ENCODE measurements around the gene IQCK.

The IQCK gene

DNA sequence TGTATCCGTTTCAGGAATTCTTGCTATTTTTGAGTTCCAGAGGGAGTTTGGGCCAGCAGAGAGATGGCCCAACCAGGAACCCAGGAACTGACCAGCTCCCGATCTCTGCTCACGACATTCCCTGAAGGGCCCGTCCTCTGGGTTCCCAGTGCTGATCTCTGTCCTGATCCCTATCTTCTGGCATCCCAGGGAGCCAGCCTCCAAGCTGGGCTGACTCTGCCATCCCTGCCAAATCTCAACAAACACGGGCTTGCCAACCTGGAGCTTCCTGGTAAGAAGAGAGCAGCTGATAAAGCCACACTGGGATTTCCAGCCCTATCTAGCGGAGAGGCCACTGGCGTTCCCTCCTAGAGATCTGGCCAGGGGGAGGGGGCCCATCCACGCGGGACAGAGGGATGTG, 150.3 kb downstream of the IQCK start:
- DNase-seq = no peak

DNA sequence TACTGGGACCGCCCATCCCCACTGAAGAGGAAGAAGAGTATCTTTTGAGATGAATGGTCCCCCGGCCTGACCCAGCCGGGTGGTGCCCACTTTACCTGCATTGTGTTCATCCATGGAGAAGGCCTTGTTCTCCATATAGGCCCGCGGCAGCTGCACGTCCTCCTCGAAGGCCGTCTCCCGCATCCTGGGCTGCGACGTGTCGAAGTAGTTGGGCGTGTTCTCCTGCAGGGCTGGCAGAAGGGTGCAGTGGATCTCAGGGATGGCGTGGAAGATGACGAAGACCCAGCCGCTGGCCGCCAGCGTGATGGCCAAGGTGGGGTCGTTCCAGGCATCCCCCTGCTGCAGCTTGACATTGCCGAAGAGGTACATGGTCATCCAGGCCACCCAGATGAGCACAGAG, 153.7 kb downstream of the IQCK start:
- DNase-seq = no peak

DNA sequence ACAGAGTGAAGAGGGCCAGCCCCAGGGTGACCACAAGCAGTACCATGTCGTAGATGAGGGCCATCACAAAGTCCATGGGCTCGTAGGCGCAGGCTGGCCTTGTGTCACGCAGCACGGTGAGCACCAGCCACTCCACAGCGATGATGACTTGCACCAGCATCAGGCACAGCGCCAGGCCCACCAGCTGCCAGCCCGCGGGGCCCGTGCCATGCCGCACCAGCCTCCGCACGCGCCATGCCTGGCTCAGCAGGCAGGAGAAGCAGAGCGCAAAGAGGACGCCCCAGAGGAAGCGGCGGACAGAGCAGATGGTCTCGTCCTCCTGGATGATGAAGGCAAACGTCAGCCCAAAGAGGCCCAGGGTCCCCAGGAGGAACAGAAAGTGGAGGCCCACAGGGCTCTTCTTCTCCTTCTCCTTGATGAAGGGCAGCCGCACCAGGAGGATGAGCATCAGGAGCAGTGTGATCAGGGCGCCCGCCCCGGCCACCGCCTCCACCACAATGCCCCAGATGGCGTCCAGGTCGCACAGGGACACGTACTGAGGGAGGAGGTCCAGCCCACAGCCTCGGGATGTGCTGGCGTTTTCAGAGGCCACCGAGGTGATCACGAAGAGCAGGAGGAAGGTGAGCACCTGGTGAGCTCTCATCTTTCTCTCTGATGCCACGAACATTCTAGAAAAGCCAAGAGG, 154.2 kb downstream of the IQCK start:
- no peak for DNase-seq

DNA sequence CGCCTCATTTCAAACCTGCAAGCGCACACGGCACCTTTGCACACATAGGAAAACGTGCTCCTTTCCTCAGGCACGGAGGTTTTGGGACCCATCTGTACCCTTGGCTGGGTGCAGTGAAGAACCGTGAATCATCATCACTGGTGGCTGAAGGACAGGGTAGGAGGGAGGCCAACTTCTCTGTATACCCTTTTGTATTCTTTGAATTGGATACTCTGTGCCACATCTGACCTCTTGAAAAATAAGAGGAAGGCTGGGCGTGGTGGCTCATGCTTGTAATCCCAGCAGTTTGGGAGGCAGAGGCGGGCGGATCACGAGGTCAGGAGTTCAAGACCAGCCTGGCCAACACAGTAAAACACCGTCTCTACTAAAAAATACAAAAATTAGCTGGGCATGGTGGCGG, 154.9 kb downstream of the IQCK start:
- no peak for DNase-seq

DNA sequence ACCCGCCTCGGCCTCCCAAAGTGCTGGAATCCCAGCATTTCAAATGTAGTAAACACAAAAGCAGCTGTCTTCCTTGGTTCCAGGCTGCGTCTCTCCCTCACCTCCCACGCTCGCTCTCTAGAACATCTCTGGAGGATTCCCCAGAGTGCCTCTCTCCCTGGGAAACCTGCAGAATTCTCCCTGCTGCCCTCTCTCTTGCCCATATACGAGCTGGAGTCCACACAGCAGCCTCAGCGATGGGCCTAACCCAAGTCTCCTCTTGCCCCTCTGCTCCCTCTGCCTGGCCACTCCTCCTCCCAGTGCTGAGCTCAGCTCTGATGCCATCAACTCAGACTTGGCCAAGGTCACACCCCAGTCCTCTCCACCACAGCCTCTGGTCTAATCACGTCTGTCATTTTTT, 156.0 kb downstream of the IQCK start:
- DNase-seq = no peak

DNA sequence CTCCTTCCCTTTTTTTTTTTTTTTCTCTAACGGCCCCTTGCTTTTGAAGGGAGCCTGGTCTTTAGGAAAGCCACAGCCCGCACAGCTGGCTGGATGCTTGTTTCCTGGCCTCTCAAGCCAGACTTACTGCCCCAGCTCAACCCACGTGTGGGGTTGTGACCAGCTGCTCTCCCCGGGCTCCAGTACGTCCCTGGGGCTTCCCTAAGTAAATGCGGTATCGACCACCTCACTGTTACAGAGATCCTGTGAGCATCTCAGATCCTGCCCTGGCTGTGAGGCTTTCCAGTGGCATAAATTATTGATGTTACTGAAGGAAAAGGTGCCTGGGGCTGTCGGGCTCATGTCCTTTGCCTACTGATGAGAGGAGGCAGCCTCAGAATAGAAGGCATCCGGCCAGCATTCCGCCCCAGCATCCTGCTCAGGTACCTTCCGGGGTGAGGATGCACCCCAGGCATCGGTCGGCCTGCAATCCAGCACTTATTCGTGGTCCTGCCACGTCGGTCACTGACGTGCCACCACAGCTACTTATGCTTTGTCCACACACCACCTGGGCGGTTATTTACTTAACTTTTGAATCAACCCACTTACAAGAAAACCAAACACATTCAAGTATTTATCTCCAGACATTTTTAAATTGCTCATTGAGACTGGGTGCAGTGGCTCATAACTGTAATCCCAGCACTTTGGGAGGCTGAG, 156.9 kb downstream of the IQCK start:
- no peak for DNase-seq

DNA sequence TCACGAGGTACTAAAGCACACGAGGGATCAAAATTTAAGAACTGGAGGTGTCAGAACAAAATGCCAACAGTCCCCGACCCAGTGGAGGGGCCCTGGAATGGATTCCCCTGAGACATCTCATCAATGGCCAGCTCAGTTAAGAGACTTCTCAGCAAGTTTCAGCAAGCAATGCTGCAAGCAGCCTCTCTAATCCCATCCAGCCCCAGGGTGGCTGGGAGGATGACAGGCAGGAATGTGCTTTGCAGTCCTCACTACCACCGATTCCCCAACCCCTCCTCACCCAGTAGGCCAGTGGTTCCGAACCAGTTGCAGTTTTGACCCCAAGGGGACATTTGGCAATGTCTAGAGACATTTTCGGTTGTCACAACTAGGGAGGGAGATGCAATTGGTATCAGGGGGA, 157.8 kb downstream of the IQCK start:
- no peak for DNase-seq

DNA sequence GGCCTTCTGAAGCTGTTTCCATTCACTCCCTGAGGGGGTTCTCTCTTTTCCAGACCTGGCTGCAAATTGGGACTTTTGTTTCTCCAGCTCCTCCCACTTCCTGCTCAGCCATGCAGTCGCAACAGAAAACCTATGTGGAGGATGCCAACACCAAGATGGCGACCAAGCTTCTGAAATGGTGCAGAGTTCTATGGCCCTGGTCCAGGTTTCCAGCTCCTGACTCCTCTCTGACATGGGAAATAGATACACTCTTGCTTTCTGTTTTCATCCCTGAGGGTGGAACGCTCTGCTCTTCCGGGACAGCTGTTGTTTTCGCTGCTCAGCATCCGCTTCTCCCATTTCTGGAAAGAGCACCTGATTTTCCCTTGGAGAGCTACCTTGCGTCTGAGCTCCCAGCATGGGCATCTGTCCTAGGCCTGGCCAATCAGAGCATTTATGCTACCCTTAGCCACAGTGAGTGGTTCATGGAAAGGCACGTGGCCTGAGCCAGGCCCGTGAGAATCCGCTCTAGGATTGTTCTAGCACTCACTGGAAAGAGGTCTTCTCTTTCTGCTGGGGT, 158.5 kb downstream of the IQCK start:
- DNase-seq = no peak

DNA sequence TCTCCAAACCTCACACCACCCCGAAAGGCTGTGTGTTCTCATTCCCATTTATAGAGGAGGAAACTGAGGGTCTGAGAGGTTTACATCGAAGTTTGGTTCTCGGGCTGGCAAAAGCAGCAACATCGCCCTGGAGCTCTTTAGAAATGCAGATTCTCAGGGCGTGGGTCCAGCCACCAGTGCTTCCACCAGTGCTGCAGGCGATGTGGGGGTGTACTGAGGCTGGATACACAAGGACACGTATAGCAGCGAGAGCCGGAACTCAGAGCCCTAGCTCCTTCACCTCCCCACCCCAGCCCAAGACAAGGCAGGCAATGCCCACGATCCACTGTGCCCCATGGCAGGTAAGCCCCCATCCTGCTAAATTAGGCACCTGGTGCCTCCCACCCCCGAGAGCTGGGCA, 160.7 kb downstream of the IQCK start:
- DNase-seq = no peak

DNA sequence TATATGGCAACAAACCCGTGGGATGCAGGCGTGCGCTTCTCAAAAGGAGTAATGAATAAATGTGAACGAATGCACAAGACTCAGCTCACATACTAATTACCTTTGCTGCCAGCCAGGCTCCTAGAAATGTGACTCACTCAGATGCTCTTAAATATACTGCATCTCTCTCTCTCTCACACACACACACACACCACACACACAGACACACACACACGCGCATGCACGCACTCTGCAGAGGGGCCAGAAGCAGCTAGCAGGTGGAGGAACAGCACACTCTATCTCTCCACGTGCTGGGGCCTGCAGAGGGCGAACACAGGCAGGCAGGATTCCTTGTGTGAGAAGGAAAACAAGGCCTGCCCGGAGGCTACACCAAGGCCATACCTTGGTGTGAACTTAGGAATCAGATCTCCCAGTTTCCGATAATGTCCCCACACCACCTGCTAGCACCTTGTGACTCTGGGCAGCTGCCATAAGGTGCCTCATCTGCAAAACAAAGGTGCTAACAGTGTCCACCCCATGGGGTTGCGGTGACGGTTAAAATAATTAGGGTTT, 161.2 kb downstream of the IQCK start:
- DNase-seq = no peak

DNA sequence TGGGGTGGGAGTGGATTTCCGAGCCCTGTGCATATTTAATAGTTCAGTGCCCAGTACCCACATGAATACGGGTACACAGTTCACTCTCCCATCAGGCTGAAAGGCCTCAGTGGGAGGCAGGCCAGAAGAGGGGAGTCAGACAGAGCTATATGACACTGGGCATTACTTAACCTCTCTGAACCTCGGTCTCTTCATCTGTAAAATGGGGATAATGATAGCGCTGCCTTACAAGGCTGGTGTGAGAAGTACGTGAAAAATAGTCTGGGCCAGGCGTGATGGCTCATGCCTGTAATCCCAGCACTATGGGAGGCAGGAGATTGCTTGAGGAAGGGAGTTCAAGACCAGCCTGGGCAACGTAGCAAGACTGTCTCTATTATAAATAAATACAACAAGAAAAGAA, 163.0 kb downstream of the IQCK start:
- no peak for DNase-seq

DNA sequence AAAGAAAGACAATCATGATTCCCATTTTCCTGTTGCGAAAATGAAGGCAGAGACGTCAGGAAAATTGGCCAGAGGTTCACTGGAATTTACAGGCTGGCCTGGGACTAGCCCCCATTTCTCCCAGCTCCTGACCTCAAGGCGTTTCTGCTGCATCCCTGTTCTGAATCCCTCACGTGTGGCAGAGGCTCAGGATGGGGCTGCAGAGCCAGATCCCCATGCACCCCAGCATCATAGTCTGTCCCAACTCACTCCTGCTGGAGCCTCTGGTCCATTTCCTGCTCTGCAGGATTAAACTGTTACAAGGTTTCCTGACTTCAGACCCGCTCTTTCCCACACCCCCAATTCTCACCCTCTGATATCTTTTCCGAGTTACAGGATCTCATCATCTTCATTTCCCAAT, 163.7 kb downstream of the IQCK start:
- no peak for DNase-seq

DNA sequence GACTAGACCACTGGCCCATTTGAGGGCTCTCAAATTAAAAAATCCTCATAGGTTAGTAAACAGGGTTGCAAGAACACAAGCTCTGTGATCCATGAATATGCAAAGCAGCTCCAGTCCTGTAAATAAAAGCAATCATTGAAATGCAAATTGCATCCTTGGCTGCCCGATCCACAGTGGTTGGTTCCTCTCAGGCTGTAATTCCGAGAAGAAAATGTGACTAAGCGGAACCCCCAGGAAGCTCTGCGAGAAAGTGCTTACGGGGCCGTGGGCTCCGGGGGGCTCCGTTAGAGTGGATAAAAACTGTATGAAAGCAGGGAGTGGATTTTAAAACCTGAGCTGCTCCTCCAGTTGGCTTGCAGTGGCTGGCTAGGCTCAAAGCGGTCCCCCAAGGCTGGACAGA, 164.1 kb downstream of the IQCK start:
- DNase-seq = no peak

DNA sequence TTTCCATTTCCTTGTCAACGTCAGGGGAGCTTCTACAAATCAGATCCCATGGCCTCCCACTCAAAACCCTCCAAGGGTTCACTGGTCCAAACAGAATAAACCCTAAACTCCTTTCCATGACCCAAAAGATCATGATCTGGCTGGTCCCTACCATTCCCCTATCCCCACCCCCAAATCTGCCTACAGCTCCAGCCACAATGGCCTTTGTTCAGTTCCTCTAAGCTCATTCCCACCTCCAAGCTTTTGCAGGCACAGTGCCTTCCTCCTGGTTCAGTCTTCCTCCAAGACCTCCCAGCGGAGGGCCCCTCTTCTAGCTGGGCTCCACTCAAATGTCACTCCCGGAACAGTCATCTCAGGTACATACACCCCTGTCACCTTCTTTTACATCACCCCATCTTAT, 164.6 kb downstream of the IQCK start:
- no peak for DNase-seq

DNA sequence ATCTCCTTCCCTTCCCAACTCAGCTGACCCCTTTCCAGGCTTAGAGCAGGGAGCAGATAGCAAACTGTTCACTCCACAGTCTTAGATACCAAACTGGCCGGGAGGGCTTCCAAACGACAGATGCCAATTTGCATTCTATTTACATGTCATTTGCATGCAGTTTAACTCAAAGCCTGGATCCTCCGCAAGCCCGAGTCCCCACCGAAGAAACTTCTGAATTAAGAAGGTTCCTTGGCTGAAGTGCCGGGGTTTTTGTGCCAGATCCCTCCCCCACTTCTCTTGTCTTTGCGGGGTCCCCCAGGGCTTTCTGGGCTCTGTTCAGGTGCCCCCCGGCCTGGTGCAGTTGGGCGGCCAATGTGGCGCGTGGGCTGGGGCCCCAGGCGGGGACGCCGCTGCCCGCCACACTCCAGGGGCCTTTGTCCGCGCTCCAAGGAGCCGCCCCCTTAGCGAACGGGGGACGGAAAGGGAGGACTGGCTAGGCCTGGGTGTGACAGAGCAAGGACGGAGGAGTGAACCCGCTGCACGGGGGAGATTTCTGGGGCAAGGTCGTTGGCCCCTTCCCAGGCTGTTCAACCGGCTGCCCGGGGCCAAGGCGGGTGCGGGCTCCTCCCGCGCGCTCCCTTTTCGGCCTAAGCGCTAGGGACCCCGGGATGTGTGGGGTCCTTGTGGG, 165.4 kb downstream of the IQCK start:
- no peak for DNase-seq

DNA sequence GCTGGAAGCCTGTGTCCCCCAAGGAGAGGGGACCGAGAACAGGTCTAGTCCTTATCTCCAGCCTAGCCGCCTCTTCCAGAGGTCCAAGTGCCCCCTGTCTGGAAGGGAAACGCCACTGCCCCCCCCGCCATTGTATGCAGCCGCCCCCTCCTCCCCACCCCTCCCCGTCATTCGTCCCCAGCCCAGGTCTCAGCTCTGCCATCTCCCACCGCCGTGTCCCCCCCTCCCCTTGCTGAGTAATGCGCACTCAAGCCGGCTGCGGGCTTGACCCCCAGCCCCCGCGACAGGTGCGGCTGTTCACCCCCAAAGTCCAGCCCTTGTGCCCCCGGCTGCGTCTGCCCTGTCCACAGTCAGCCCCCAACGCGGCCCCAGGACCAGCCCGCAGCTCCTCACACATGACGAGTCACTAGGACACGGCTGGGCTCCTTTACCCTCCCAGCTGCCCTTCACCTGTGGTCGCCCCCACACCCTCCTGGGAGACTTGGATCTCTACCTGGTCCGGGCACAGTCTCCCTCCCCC, 166.0 kb downstream of the IQCK start:
- no peak for DNase-seq

DNA sequence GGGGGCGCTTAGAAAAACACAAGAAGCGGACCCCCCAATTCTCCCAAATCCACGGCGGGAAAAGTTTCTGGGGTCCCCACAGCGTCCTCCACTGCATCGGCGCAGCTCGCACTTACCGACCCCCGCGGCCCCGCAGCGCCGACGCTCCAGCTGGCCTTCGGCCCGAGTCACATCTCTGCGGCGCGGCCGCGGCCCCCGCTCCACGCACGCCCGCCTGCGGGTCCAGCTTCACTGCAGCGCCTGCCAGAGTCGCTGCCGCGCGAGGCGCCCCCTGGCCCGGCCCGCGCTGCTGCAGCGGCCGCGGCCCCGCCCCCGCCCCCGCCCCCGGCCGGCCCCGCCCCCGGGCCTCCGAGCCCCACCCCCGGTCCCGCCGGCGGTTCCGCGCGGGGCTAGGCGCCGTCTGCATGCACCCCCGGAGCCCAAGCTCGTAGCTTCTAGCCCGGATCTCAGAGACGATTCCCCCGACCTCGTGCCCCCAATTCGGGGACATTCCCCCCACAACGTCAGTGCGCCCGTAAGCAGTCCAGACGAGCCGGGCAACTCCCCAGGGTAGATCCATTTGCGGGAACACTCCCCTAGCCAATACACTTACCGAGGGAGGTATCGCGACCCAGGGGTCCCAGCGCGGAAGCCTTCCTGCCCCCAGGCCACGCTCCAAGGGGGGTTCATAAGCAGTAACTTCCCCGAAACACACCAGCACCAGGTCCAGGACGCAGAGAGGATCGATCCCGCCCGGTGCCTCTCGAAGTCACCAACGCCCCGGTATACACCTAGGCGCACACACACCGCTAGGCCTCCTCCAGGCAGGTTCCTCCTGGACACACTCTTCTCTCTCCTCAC, 166.8 kb downstream of the IQCK start, which contains the start of gene GPRC5B:
Gene GPRC5B (minus strand): TSS at position 238 of the 840 bp plus-strand sequence. CDS start 12,003 bp downstream, outside the sequence.
- DNase-seq = peak; percentile 16

DNA sequence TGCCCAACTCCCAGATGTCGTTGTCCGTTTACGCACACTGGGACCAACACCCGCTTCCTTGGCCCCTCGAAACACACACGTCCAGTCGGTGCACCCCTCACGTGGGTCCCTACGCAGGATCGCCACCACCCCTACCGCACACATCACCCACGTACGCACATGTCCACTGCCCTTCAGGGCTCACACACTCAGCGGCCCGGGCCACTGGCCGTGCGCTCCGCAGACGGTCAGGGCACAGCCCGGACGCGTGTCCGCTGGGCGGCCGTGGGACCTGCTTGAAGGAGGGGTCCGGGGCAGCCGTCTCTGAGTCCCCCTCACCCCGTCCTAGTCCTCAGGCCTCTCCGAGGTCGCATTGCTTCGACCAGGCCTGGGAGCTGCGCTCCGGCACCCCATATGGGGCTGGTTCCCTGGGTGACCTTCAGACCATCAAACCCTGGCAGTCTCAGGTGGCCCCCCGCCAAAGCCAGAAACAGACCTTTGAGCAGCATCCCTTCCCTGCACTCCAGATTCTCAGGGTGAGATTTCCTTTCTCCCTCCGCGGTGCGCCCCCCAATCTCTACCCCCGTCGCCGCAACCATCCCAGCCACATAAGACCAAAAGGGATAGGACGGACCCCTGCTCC, 167.5 kb downstream of the IQCK start:
- DNase-seq = no peak

DNA sequence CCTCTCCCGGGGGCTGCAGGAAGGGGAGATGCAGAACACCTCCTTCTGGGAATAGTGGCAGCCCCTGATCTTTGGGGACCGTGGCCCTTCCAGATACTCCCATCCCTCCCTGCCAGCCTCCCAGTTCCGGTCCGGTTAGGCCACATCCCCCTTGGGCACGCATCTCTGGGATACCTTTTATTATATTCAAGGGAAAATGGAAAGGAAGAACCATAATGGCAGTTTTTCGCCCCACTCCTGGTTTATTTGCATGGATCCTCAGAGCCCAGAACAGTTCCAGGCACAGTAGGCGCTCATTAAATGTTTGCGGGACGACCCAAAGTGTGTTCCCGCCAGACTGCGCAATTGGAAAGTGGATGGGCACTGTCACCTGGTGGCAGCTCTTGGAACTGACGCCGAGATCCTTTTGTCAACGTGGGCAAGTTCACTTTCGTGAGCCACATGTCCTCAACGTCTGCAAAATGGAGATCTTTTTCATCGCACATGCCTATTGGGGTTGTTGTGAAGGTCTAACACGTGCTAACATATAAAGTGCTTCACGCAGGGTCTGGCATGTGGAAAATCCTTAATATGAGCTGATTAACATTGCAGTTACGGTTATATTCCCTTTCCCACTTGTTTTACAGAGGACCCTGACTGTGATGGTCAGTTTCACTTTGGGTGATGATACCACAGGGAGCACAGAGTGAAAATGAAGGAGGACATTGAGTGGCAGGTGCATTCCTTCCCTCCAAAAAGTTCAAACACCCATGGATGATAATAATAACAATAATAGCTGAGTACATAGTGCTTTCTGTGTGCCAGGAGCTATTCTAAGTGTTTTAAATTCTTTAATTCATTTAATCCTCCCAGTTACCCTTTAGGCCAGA, 168.2 kb downstream of the IQCK start:
- DNase-seq = peak; percentile 71

DNA sequence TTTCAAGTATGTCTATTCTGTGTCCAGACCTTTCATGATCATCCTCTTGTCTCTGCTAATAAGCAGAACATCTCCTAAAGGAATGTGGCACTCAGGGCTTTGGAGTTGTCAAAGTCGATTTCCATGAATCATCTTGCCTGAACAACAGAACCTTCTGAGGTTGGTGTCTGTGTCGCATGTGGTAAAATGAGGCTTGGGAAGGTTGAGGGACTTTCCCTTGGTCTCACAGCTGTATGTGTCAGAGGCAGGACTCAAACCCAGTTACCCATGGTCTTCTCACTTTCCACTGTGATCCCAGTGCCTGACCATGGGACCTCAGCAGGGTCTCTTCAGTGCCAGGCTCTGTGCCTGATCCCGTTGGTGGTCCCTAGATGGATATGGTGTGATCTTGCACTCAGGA, 170.8 kb downstream of the IQCK start:
- DNase-seq = no peak

DNA sequence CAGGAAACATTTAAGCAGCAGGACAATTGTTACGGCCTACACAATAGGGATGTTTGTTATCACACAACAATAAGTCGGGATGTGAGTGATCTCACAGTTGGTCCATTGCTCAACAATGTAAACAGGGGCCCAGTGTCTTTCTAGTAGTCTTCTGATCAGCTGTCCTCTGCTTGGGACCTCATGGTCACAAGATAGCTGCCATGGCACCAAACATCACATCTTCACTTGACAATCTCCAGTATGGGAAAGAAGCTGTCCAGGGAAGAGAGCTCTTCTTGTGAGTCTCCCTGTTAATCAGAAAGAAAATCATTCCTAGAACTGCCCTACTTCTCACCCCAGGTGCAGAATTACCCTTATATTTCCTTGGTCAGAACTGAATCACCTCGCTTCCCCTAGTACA, 172.8 kb downstream of the IQCK start:
- DNase-seq = no peak

All from activated gamma-delta T cell treated with Interleukin-2 at 50 U/mL for 16 hours (primary cell).